OCI-LY1 (cell line): ENCODE results near the gene PREP.

Source experiments
- H2AFZ ChIP-seq: fragments of 200-600 bp; sonication (generic), shearing (Covaris generic); 2 replicates; pipeline ENCODE4 v1.6.0; 2014; ENCODE audit warnings: antibody characterized with exemption, mild to moderate bottlenecking, low read length
- H3F3A ChIP-seq: fragments of 200-600 bp; sonication (generic), shearing (Covaris generic); 2 replicates; pipeline ENCODE4 v1.6.0; 2014; ENCODE audit warnings: mild to moderate bottlenecking, antibody characterized with exemption, low read length, moderate library complexity; ENCODE audit not compliant: insufficient read depth
- H3K27ac ChIP-seq: fragments of 200-600 bp; sonication (generic); 2 replicates; pipeline ENCODE4 v1.5.1; 2014; ENCODE audit warnings: low read length, mixed run types, mild to moderate bottlenecking, low read depth; ENCODE audit not compliant: poor library complexity, severe bottlenecking
- H3K27me3 ChIP-seq: fragments of 200-600 bp; sonication (generic); 2 replicates; pipeline ENCODE4 v1.6.0; 2014; ENCODE audit warnings: antibody characterized with exemption, mild to moderate bottlenecking, low read length, moderate library complexity; ENCODE audit not compliant: insufficient read depth
- H3K36me3 ChIP-seq: fragments of 200-600 bp; sonication (generic); 2 replicates; pipeline ENCODE4 v1.6.1; 2014; ENCODE audit warnings: mild to moderate bottlenecking, antibody characterized with exemption, low read length, moderate library complexity, mixed read lengths; ENCODE audit not compliant: insufficient read depth
- H3K4me1 ChIP-seq: fragments of 200-600 bp; sonication (generic); 2 replicates; pipeline ENCODE4 v1.5.1; 2014; ENCODE audit warnings: mild to moderate bottlenecking, low read length, moderate library complexity; ENCODE audit not compliant: insufficient read depth, severe bottlenecking
- H3K4me2 ChIP-seq: fragments of 200-600 bp; sonication (generic), shearing (Covaris generic); 2 replicates; pipeline ENCODE4 v1.6.1; 2014; ENCODE audit warnings: low read length
- H3K4me3 ChIP-seq: fragments of 200-600 bp; sonication (generic); 2 replicates; pipeline ENCODE4 v1.5.1; 2014; ENCODE audit warnings: low read length, low read depth, mild to moderate bottlenecking, mixed read lengths; ENCODE audit not compliant: poor library complexity, severe bottlenecking
- H3K79me2 ChIP-seq: fragments of 200-600 bp; shearing (Covaris generic); 2 replicates; pipeline ENCODE4 v1.6.1; 2016; ENCODE audit warnings: mixed run types, low read length, mixed read lengths; ENCODE audit not compliant: insufficient read depth
- H3K9ac ChIP-seq: fragments of 200-600 bp; sonication (generic), shearing (Covaris generic); 2 replicates; pipeline ENCODE4 v1.6.1; 2014; ENCODE audit warnings: mild to moderate bottlenecking, low read length, mixed read lengths
- H3K9me2 ChIP-seq: fragments of 200-600 bp; sonication (generic), shearing (Covaris generic); 2 replicates; pipeline ENCODE4 v1.6.1; 2014; ENCODE audit warnings: low read depth, mild to moderate bottlenecking, low read length, mixed read lengths
- H3K9me3 ChIP-seq: fragments of 200-600 bp; shearing (Covaris generic); 2 replicates; pipeline ENCODE4 v1.6.1; 2014; ENCODE audit warnings: low read length, mixed read lengths
- H4K20me1 ChIP-seq: fragments of 200-600 bp; sonication (generic), shearing (Covaris generic); 2 replicates; pipeline ENCODE4 v1.6.0; 2016; ENCODE audit warnings: mild to moderate bottlenecking, low read length; ENCODE audit not compliant: insufficient read depth
- CTCF ChIP-seq: fragments of 200-600 bp; sonication (generic), shearing (Covaris generic); IDR thresholded peaks from 2 replicates; pipeline ENCODE4 v1.5.1; 2017; ENCODE audit warnings: mild to moderate bottlenecking, antibody characterized with exemption, low read length, moderate library complexity, mixed read lengths
- EZH2 ChIP-seq: fragments of 200-600 bp; sonication (generic), shearing (Covaris generic); IDR thresholded peaks from 2 replicates; pipeline ENCODE4 v1.8.0; 2017; ENCODE audit warnings: borderline replicate concordance, mixed run types, mild to moderate bottlenecking, antibody characterized with exemption, low read length, moderate library complexity, mixed read lengths

The PREP gene

DNA sequence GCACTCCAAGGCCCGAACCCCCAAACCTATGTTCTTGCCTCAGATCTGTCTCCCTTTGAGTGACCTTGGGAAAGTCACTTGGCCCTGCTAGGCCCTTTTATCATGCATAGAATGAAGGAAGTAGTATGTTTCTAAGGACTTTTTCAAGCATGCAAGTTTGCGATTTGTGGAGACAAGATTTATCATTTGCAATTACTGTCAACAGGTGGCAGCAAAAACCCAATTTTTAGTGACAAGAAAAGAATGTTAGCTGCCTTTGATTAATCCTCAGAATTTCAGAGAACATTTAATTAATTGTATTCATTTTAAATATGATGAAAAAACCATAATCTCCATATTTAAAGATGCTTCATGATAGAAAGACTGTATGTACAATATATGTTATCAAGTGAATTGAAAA is 28.3 kb upstream of the PREP start:
- Histone ChIP-seq H3K4me1 (no peaks in the 10 kb centered on the region), H3K36me3 (no peaks in the 10 kb centered on the region), H2AFZ (no peak overlapping the region), H3K4me2 (peak overlapping the region; percentile 10; the same call in 1 of the 2 replicates), H4K20me1 (no peaks in the 10 kb centered on the region), H3F3A (no peaks in the 10 kb centered on the region), H3K9ac (no peak overlapping the region), H3K79me2 (no peaks in the 10 kb centered on the region), H3K9me3 (no peaks in the 10 kb centered on the region), H3K27me3 (no peaks in the 10 kb centered on the region), H3K27ac (no peak overlapping the region), H3K4me3 (no peak overlapping the region), H3K9me2 (no peaks in the 10 kb centered on the region)
- TF ChIP-seq EZH2 (no peak), CTCF (peak; percentile 69)

- H3F3A ChIP-seq, result no peaks in the 10 kb centered on the region
Observed at GRCh38 chr6:105430685-105431084, 27.8 kb upstream of the PREP start.

GRCh38 chr6:105429676-105430075 is 26.8 kb upstream of the PREP start:
- Histone ChIP-seq H3K27me3 (no peaks in the 10 kb centered on the region), H2AFZ (no peak overlapping the region), H3K4me2 (no peak overlapping the region), H3K9me2 (no peaks in the 10 kb centered on the region), H3K9ac (no peak overlapping the region), H4K20me1 (no peaks in the 10 kb centered on the region), H3K4me3 (no peak overlapping the region), H3K4me1 (no peaks in the 10 kb centered on the region), H3K27ac (no peak overlapping the region), H3K9me3 (no peaks in the 10 kb centered on the region), H3K36me3 (no peaks in the 10 kb centered on the region), H3K79me2 (no peaks in the 10 kb centered on the region), H3F3A (no peaks in the 10 kb centered on the region)
- TF ChIP-seq EZH2 (no peak), CTCF (no peak)

More at GRCh38 chr6:105430685-105431084, 27.8 kb upstream of the PREP start:
- Histone ChIP-seq H3K27me3 (no peaks in the 10 kb centered on the region), H3K27ac (no peak overlapping the region), H3K9ac (no peak overlapping the region), H3K4me3 (no peak overlapping the region), H3K9me2 (no peaks in the 10 kb centered on the region), H4K20me1 (no peaks in the 10 kb centered on the region), H3K9me3 (no peaks in the 10 kb centered on the region), H3K79me2 (no peaks in the 10 kb centered on the region), H3K4me2 (peak overlapping the region; percentile 10; the same call in 1 of the 2 replicates), H2AFZ (no peak overlapping the region), H3K4me1 (no peaks in the 10 kb centered on the region), H3K36me3 (no peaks in the 10 kb centered on the region)
- no peak for TF ChIP-seq CTCF
- no peak for TF ChIP-seq EZH2
